Coronary artery (tissue), 2 donors: ENCODE data around the gene EIF4E1B.

Experiments used
- DNase-seq: peaks from one replicate; pipeline ENCODE4 v3.0.0-alpha.2; 2017; ENCODE audit warnings: low spot score
- H3K27ac ChIP-seq, 2 donors: fragments of 200-600 bp; sonication (generic); one replicate each; pipeline ENCODE4 v1.5.1; 2016 to 2019
- H3K4me3 ChIP-seq: fragments of 200-600 bp; sonication (generic); 2 replicates; pipeline ENCODE4 v1.5.1; 2016; ENCODE audit warnings: mild to moderate bottlenecking, moderate library complexity
- CTCF ChIP-seq: fragments of 200-600 bp; sonication (generic); IDR thresholded peaks from one replicate; pipeline ENCODE4 v1.5.1; 2019; ENCODE audit warnings: antibody characterized with exemption

EIF4E1B gene

GRCh38 chr5:176647030-176647842, 16.8 kb downstream of the EIF4E1B start, which contains the start of gene TSPAN17:
TSS of gene TSPAN17 (plus strand) at chr5:176647484. CDS start at chr5:176647616, 132 bp downstream.
- DNase-seq: peak; percentile 100
- Histone ChIP-seq H3K27ac (peak within 1 kb of the TSS; percentile 42 to 83), H3K4me3 (peak within 1 kb of the TSS; percentile 87)
- TF ChIP-seq CTCF: no peak

GRCh38 chr5:176647843-176648473, 17.5 kb downstream of the EIF4E1B start:
- DNase-seq: no peak
- peak overlapping the region; percentile 35 to 81 for H3K27ac ChIP-seq
- no peak for TF ChIP-seq CTCF
- peak overlapping the region; percentile 87 for H3K4me3 ChIP-seq

- peak overlapping the region; percentile 87 for H3K4me3 ChIP-seq
- DNase-seq: no peak
- TF ChIP-seq CTCF: no peak
- H3K27ac ChIP-seq: peak overlapping the region in 1 of 2 donors; percentile 81
These were observed 18.2 kb downstream of the EIF4E1B start for GRCh38 chr5:176648474-176649194.

- DNase-seq: no peak
- Histone ChIP-seq H3K4me3 (no peak overlapping the region), H3K27ac (no peak overlapping the region)
- no peak for TF ChIP-seq CTCF
These were observed 19.9 kb downstream of the EIF4E1B start for GRCh38 chr5:176650354-176650884.

GRCh38 chr5:176651472-176651980, 21.1 kb downstream of the EIF4E1B start:
- TF ChIP-seq CTCF: no peak
- no peak for DNase-seq
- Histone ChIP-seq H3K27ac (no peak overlapping the region), H3K4me3 (no peak overlapping the region)

- no peak overlapping the region for H3K27ac ChIP-seq
- DNase-seq: no peak
- no peak overlapping the region for H3K4me3 ChIP-seq
- no peak for TF ChIP-seq CTCF
These were observed 21.7 kb downstream of the EIF4E1B start for GRCh38 chr5:176652136-176652535.
